Body of pancreas (tissue), 4 donors: ENCODE results near the gene ENTHD1. TPM values are rescaled to one million over a fixed set of nuclear protein-coding genes. Genes with fewer than 3 reads are reported as not detected.
A peak's percentile ranks its signal among the peaks of the same experiment; 100 is the strongest.

ENCODE experiments used
- ATAC-seq: fragments of 150-250 bp; one replicate; pipeline ENCODE4 v1.9.1; 2016
- DNase-seq, 4 donors: peaks; one replicate each; pipeline ENCODE4 v3.0.0-alpha.2; 2019
- H3K27ac ChIP-seq, 4 donors: fragments of 200-600 bp; sonication (generic); 1 replicate in 3 of 4; 2 replicates in 1 of 4; pipeline versions ENCODE4 v1.5.1 to v1.6.1; 2016 to 2019; ENCODE audit warnings: mild to moderate bottlenecking in 1 of 4, mixed read lengths in 1 of 4, moderate library complexity in 1 of 4
- H3K27me3 ChIP-seq, 2 donors: fragments of 200-600 bp; sonication (generic); one replicate each; pipeline ENCODE4 v1.6.0; 2016; ENCODE audit warnings: mild to moderate bottlenecking in 1 of 2
- H3K36me3 ChIP-seq, 2 donors: fragments of 200-600 bp; sonication (generic); replicated peaks in 1 of 2; 2 replicates each; pipeline ENCODE4 v1.5.1; 2016; ENCODE audit warnings: low read depth in 2 of 2; ENCODE audit not compliant: insufficient read depth in 1 of 2
- H3K4me1 ChIP-seq: fragments of 200-600 bp; sonication (generic); one replicate; pipeline ENCODE4 v1.6.0; 2016
- H3K4me3 ChIP-seq, 2 donors: fragments of 200-600 bp; sonication (generic); 1 replicate in 1 of 2; 2 replicates in 1 of 2; pipeline ENCODE4 v1.5.1; 2016 to 2019
- H3K9me3 ChIP-seq, 3 donors: fragments of 200-600 bp; sonication (generic); 1 replicate in 2 of 3; 2 replicates in 1 of 3; pipeline ENCODE4 v1.5.1; 2016
- POLR2A ChIP-seq, 3 donors: fragments of 450-650 bp; IDR thresholded peaks; one replicate each; pipeline ENCODE4 v1.6.1; 2016; ENCODE audit warnings: antibody characterized with exemption in 3 of 3, mild to moderate bottlenecking in 2 of 3
- WGBS, 2 donors: methylation state at CpG; one replicate each; pipeline ENCODE4 v1.1.5; 2017; 5-methylcytosine and 5-hydroxymethylcytosine counted together
- intact Hi-C: fragments of 100-400 bp; cut with DNase I; formaldehyde crosslinking; loops from one replicate; pipeline ENCODE4 v1.15.1; 2023
- total RNA-seq, 2 donors: library from RNA; depleted of rRNA; stranded (reverse); fragments of >200 nt; gene quantifications; one replicate each; pipeline ENCODE4 v1.1.0, GENCODE V29; 2016
- TF ChIP-seq, protein P1 (sequence below), 7 experiments: fragments of 450-650 bp in 4 of 7; fragments of 200-600 bp in 3 of 7; sonication (generic) in 3 of 7; IDR thresholded peaks; one replicate each; pipeline ENCODE4 v1.5.1; 2016 to 2019; ENCODE audit warnings: antibody characterized with exemption in 7 of 7

The ENTHD1 gene
- total RNA-seq, 2 donors from 2014 or later: not detected

DNA sequence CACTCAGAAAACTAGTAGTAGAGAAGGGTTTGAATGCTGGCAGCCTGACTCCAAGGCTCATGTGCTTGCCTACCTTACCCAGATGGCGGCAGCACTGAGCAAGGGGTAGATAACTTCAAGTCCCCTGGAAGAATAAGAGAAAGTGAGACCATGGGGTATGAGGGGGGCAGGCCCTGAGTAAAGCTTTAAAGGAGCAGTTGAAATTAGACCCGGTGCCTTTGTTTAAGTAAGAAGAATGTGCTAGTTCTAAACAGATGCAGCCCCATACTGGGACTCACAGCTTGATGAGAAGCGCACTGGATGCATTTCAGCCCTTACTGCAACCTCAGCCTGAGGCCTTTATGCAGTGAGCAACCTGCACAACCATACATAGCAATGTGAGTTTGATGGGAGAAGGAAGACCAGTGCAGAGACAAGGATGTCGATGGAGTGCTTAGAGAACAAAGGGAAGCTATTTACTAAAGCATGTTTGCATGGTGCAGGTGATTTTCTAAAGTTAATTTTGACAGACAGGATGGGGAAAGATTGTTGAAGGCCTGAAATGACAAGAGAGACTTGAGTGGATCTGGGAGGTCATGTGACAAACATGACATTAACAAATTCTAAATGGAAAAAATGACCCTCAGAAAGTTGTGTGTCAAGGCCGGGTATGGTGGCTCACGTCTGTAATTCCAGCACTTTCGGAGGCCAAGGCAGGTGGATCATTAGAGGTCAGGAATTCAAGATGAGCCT lies 39.5 kb upstream of the ENTHD1 start:
- no peaks in the 10 kb centered on the region for H3K9me3 ChIP-seq

DNA sequence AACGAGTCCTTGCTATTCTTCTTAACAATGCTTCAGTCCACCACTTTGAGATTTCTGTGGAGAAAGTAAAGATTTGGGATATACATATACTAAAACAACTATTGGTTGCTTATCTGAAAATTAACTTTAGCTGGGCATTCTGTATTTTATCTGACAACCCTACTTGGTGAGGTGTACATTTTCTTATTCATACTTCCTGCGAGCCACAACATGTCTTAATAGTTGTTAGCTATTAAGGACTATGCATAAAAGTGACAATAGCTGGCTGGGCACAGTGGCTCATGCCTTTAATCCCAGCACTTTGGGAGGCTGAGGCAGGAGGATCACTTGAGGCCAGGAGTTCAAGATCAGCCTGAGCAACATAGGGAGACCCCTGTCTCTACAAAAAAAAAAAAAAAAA lies 38.6 kb upstream of the ENTHD1 start:
- 36 to 45% methylated on average over 2 of the region's 2 CpGs for WGBS, 2 donors
- no peaks in the 10 kb centered on the region for H3K36me3 ChIP-seq

More for the DNA sequence above, 39.5 kb upstream of the ENTHD1 start:
- Histone ChIP-seq H3K36me3 (no peaks in the 10 kb centered on the region), H3K27me3 (no peaks in the 10 kb centered on the region), H3K27ac (no peak overlapping the region), H3K4me3 (no peak overlapping the region), H3K4me1 (no peaks in the 10 kb centered on the region)
- 71% methylated on average over 7 of the region's 7 CpGs for WGBS, 2 donors
- DNase-seq: peak; percentile 39 to 60 (median 48)
- intact Hi-C loops: loop anchor here (5.0 kb wide), 1 partner anchor 94 kb away; no protein-coding TSS in a partner anchor
- TF ChIP-seq, protein P1, sequence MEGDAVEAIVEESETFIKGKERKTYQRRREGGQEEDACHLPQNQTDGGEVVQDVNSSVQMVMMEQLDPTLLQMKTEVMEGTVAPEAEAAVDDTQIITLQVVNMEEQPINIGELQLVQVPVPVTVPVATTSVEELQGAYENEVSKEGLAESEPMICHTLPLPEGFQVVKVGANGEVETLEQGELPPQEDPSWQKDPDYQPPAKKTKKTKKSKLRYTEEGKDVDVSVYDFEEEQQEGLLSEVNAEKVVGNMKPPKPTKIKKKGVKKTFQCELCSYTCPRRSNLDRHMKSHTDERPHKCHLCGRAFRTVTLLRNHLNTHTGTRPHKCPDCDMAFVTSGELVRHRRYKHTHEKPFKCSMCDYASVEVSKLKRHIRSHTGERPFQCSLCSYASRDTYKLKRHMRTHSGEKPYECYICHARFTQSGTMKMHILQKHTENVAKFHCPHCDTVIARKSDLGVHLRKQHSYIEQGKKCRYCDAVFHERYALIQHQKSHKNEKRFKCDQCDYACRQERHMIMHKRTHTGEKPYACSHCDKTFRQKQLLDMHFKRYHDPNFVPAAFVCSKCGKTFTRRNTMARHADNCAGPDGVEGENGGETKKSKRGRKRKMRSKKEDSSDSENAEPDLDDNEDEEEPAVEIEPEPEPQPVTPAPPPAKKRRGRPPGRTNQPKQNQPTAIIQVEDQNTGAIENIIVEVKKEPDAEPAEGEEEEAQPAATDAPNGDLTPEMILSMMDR (IDR thresholded peaks at IDR 0.05): peak; percentile 30 to 66 (median 60)
- TF ChIP-seq POLR2A (IDR thresholded peaks at IDR 0.05): no peak
- ATAC-seq: no peak

DNA sequence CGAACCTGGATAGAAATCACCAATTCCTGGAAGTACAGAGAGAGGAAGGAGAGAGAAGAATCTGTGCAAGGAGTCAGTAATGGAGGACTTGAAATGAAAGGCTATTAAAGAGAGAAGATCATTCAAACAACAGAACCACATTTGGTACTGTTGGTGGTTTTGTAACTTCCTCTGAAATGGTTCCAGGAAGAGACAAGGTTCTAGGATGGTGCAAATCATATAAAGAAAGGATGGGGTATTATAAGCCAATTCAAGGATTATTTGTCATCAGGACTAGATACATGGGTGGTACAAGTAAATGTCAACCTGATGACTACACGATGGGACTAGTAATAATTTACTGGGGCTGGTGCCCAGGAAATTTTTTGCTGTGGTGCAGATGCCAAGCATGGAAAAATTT lies 37.7 kb upstream of the ENTHD1 start:
- H3K9me3 ChIP-seq: no peaks in the 10 kb centered on the region
- intact Hi-C loops: loop anchor here (5.0 kb wide), 1 partner anchor 96 kb away; no protein-coding TSS in a partner anchor
- H3K4me1 ChIP-seq: peaks cover 6% of the 10 kb centered on the region
- no peaks in the 10 kb centered on the region for H3K27me3 ChIP-seq
- ATAC-seq (no peak), DNase-seq (no peak)
- TF ChIP-seq POLR2A (IDR thresholded peaks at IDR 0.05): no peak
- TF ChIP-seq, protein P1 (IDR thresholded peaks at IDR 0.05): no peak
- no peak overlapping the region for H3K27ac ChIP-seq
- no peaks in the 10 kb centered on the region for H3K36me3 ChIP-seq
- 38 to 41% methylated on average over 2 of the region's 2 CpGs for WGBS, 2 donors
- no peak overlapping the region for H3K4me3 ChIP-seq

More for the DNA sequence above, 38.6 kb upstream of the ENTHD1 start:
- ATAC-seq (no peak), DNase-seq (no peak)
- Histone ChIP-seq H3K27me3 (no peaks in the 10 kb centered on the region), H3K4me3 (no peak overlapping the region), H3K9me3 (no peaks in the 10 kb centered on the region), H3K27ac (no peak overlapping the region), H3K4me1 (no peaks in the 10 kb centered on the region)
- TF ChIP-seq POLR2A (IDR thresholded peaks at IDR 0.05): no peak
- TF ChIP-seq, protein P1 (IDR thresholded peaks at IDR 0.05): no peak
- intact Hi-C loops: loop anchor here (5.0 kb wide), 1 partner anchor 95 kb away; no protein-coding TSS in a partner anchor

DNA sequence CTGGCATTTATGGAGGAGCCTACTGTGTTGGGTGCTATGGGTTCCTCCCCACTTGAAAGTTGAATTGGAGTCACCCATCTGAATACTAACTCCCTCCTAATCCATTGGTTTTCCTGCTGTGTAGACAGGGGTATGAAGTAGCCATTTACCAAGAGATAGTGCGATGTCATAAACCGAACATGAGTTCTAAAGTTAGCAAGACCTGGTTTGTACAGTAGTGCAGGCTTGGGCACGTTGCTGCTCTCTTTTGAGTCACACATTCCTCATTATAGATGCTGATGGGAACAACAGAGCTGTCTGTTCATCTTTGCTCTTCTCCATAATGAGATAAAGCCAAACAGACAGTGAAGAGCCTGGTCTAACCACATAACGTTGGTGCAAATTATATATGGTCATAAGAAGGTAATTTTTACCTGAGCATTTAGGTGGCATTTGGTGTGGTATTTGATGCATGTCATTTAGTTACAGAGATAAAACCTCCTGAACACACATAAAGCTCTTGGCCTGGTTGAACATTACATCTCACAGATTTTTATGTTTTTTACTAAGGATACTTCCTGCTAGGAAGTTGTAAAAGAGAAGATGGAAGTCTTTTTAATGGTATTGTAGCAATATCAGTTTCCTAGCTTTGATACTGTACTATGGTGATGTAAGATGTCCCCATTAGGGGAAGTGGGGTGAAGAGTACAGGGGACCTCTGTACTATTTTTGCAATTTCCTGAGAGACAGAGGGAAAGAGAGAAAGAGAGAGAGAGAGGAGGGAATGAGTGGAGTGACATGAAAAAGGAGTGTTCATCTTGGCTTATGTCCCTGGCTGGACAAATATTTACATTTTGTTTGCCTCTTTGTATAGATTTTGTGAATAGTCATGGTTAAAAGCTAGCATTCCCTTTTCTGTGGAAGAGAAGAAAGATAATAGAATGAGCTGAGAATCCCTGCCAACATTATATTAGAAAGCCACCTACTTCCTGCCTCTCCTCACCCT lies 35.3 kb upstream of the ENTHD1 start:
- Histone ChIP-seq H3K4me1 (peaks cover 10% of the 10 kb centered on the region), H3K27me3 (no peaks in the 10 kb centered on the region), H3K9me3 (no peaks in the 10 kb centered on the region), H3K36me3 (no peaks in the 10 kb centered on the region), H3K27ac (no peak overlapping the region), H3K4me3 (no peak overlapping the region)
- TF ChIP-seq, protein P1 (IDR thresholded peaks at IDR 0.05): no peak
- no peak for TF ChIP-seq POLR2A (IDR thresholded peaks at IDR 0.05)
- 73 to 75% methylated on average over 4 of the region's 4 CpGs for WGBS, 2 donors
- no peak for DNase-seq
- intact Hi-C loops: no loop called here
- no peak for ATAC-seq
